ENCODE data around the gene IRF6.

IRF6 gene

GRCh38 chr1:209769971-209770370 is 36.0 kb downstream of the IRF6 start:
- H3K4me1 ChIP-seq (ENCODE audit: insufficient read depth, low read length), result peaks cover 8% of the 10 kb centered on the region; the same call in 1 of the 2 replicates
- H3K9ac ChIP-seq (ENCODE audit: low read depth, low read length), result no peak overlapping the region
- H3K36me3 ChIP-seq (ENCODE audit: insufficient read depth, low read length), result no peaks in the 10 kb centered on the region
- no peaks in the 10 kb centered on the region for H3K9me3 ChIP-seq (ENCODE audit: control insufficient read depth, insufficient read depth, low read length)

GRCh38 chr1:209769171-209769904 is 36.6 kb downstream of the IRF6 start:
- peaks cover 8% of the 10 kb centered on the region; the same call in 1 of the 2 replicates for H3K4me1 ChIP-seq (ENCODE audit: insufficient read depth, low read length)
- H3K36me3 ChIP-seq (ENCODE audit: insufficient read depth, low read length), result no peaks in the 10 kb centered on the region
- no peaks in the 10 kb centered on the region for H3K9me3 ChIP-seq (ENCODE audit: control insufficient read depth, insufficient read depth, low read length)
- no peak overlapping the region for H3K9ac ChIP-seq (ENCODE audit: low read depth, low read length)

- Histone ChIP-seq H3K36me3 (ENCODE audit: insufficient read depth, low read length) (no peaks in the 10 kb centered on the region), H3K4me1 (ENCODE audit: insufficient read depth, low read length) (peaks cover 8% of the 10 kb centered on the region; the same call in 1 of the 2 replicates), H3K9ac (ENCODE audit: low read depth, low read length) (no peak overlapping the region), H3K9me3 (ENCODE audit: control insufficient read depth, insufficient read depth, low read length) (no peaks in the 10 kb centered on the region)
Measured at GRCh38 chr1:209768354-209768774, 37.6 kb downstream of the IRF6 start.

- H3K4me1 ChIP-seq (ENCODE audit: insufficient read depth, low read length), result peaks cover 8% of the 10 kb centered on the region; the same call in 1 of the 2 replicates
- no peaks in the 10 kb centered on the region for H3K36me3 ChIP-seq (ENCODE audit: insufficient read depth, low read length)
- no peaks in the 10 kb centered on the region for H3K9me3 ChIP-seq (ENCODE audit: control insufficient read depth, insufficient read depth, low read length)
- H3K9ac ChIP-seq (ENCODE audit: low read depth, low read length), result no peak overlapping the region
Measured at GRCh38 chr1:209767706-209768105, 38.2 kb downstream of the IRF6 start.

- Histone ChIP-seq H3K4me1 (ENCODE audit: insufficient read depth, low read length) (peaks cover 8% of the 10 kb centered on the region; the same call in 1 of the 2 replicates), H3K9me3 (ENCODE audit: control insufficient read depth, insufficient read depth, low read length) (no peaks in the 10 kb centered on the region), H3K36me3 (ENCODE audit: insufficient read depth, low read length) (no peaks in the 10 kb centered on the region), H3K9ac (ENCODE audit: low read depth, low read length) (no peak overlapping the region)
Measured at GRCh38 chr1:209767096-209767495, 38.8 kb downstream of the IRF6 start.

- Histone ChIP-seq H3K4me1 (ENCODE audit: insufficient read depth, low read length) (peaks cover 8% of the 10 kb centered on the region; the same call in 1 of the 2 replicates), H3K9ac (ENCODE audit: low read depth, low read length) (no peak overlapping the region), H3K36me3 (ENCODE audit: insufficient read depth, low read length) (no peaks in the 10 kb centered on the region), H3K9me3 (ENCODE audit: control insufficient read depth, insufficient read depth, low read length) (no peaks in the 10 kb centered on the region)
Measured at GRCh38 chr1:209766051-209766450, 39.9 kb downstream of the IRF6 start.

GRCh38 chr1:209761011-209761635 is 44.8 kb downstream of the IRF6 start:
- H3K4me1 ChIP-seq (ENCODE audit: insufficient read depth, low read length), result no peaks in the 10 kb centered on the region
- H3K36me3 ChIP-seq (ENCODE audit: insufficient read depth, low read length), result no peaks in the 10 kb centered on the region

GRCh38 chr1:209759829-209760359 is 46.0 kb downstream of the IRF6 start:
- Histone ChIP-seq H3K9ac (ENCODE audit: low read depth, low read length) (no peak overlapping the region), H3K36me3 (ENCODE audit: insufficient read depth, low read length) (no peaks in the 10 kb centered on the region)

More at GRCh38 chr1:209761011-209761635, 44.8 kb downstream of the IRF6 start:
- H3K9me3 ChIP-seq (ENCODE audit: control insufficient read depth, insufficient read depth, low read length), result no peaks in the 10 kb centered on the region
- H3K9ac ChIP-seq (ENCODE audit: low read depth, low read length), result no peak overlapping the region

GRCh38 chr1:209758400-209758799 is 47.5 kb downstream of the IRF6 start:
- Histone ChIP-seq H3K4me1 (ENCODE audit: insufficient read depth, low read length) (no peaks in the 10 kb centered on the region), H3K36me3 (ENCODE audit: insufficient read depth, low read length) (no peaks in the 10 kb centered on the region), H3K9ac (ENCODE audit: low read depth, low read length) (no peak overlapping the region), H3K9me3 (ENCODE audit: control insufficient read depth, insufficient read depth, low read length) (no peaks in the 10 kb centered on the region)

More at GRCh38 chr1:209759829-209760359, 46.0 kb downstream of the IRF6 start:
- Histone ChIP-seq H3K9me3 (ENCODE audit: control insufficient read depth, insufficient read depth, low read length) (no peaks in the 10 kb centered on the region), H3K4me1 (ENCODE audit: insufficient read depth, low read length) (no peaks in the 10 kb centered on the region)

- H3K4me1 ChIP-seq (ENCODE audit: insufficient read depth, low read length), result no peaks in the 10 kb centered on the region
- H3K9ac ChIP-seq (ENCODE audit: low read depth, low read length), result no peak overlapping the region
- H3K36me3 ChIP-seq (ENCODE audit: insufficient read depth, low read length), result no peaks in the 10 kb centered on the region
- no peaks in the 10 kb centered on the region for H3K9me3 ChIP-seq (ENCODE audit: control insufficient read depth, insufficient read depth, low read length)
Measured at GRCh38 chr1:209756615-209757445, 49.1 kb downstream of the IRF6 start.

- H3K4me1 ChIP-seq (ENCODE audit: insufficient read depth, low read length), result no peaks in the 10 kb centered on the region
Measured at GRCh38 chr1:209755926-209756614, 49.9 kb downstream of the IRF6 start, which contains the start of gene TRAF3IP3. TRAF3IP3 (plus strand) TSS chr1:209756053; CDS start chr1:209760040, 3,987 bp downstream.

GRCh38 chr1:209755256-209755655 is 50.7 kb downstream of the IRF6 start:
- H3K9me3 ChIP-seq (ENCODE audit: control insufficient read depth, insufficient read depth, low read length), result no peaks in the 10 kb centered on the region
- no peaks in the 10 kb centered on the region for H3K36me3 ChIP-seq (ENCODE audit: insufficient read depth, low read length)
- H3K9ac ChIP-seq (ENCODE audit: low read depth, low read length), result no peak overlapping the region
- H3K4me1 ChIP-seq (ENCODE audit: insufficient read depth, low read length), result no peaks in the 10 kb centered on the region

More at GRCh38 chr1:209755926-209756614, 49.9 kb downstream of the IRF6 start, which contains the start of gene TRAF3IP3:
- Histone ChIP-seq H3K9me3 (ENCODE audit: control insufficient read depth, insufficient read depth, low read length) (no peaks in the 10 kb centered on the region), H3K36me3 (ENCODE audit: insufficient read depth, low read length) (no peaks in the 10 kb centered on the region), H3K9ac (ENCODE audit: low read depth, low read length) (no peak within 1 kb of the TSS)

- Histone ChIP-seq H3K4me1 (ENCODE audit: insufficient read depth, low read length) (no peaks in the 10 kb centered on the region), H3K9ac (ENCODE audit: low read depth, low read length) (no peak overlapping the region), H3K9me3 (ENCODE audit: control insufficient read depth, insufficient read depth, low read length) (no peaks in the 10 kb centered on the region), H3K36me3 (ENCODE audit: insufficient read depth, low read length) (no peaks in the 10 kb centered on the region)
Measured at GRCh38 chr1:209752890-209753289, 53.1 kb downstream of the IRF6 start.
